HEK293T (cell line): ENCODE data around the gene KIAA1549.

Experiments
- CTCF ChIA-PET: fragments of 350-600 bp; formaldehyde crosslinking; extraction: SDS; loops from one replicate; lab custom pipeline; 2021; ENCODE audit warnings: antibody characterized with exemption, inconsistent platforms; lab: Yijun Ruan, JAX
- POLR2A ChIA-PET: fragments of 350-600 bp; formaldehyde crosslinking; extraction: SDS; loops from one replicate; lab custom pipeline; 2020; ENCODE audit warnings: antibody characterized with exemption, inconsistent platforms; lab: Yijun Ruan, JAX
- DNase-seq: peaks from one replicate; pipeline ENCODE4 v3.0.0; 2012; ENCODE audit warnings: mixed read lengths; ENCODE audit errors: extremely low spot score
- ARNT ChIP-seq: fragments of 450-650 bp; IDR thresholded peaks from 2 replicates; pipeline ENCODE4 v1.6.1; 2017; ENCODE audit warnings: mild to moderate bottlenecking
- BHLHE40 ChIP-seq: fragments of 450-650 bp; IDR thresholded peaks from 2 replicates; pipeline ENCODE4 v1.6.1; 2016; ENCODE audit warnings: mild to moderate bottlenecking, moderate library complexity, borderline replicate concordance
- CTBP1 ChIP-seq: fragments of 450-650 bp; IDR thresholded peaks from 2 replicates; pipeline ENCODE4 v1.6.1; 2016; ENCODE audit warnings: borderline replicate concordance
- ELF4 ChIP-seq: fragments of 450-650 bp; IDR thresholded peaks from 2 replicates; pipeline ENCODE4 v1.6.1; 2017; ENCODE audit warnings: antibody characterized with exemption
- FOXA1 ChIP-seq: fragments of 450-650 bp; IDR thresholded peaks from 2 replicates; pipeline ENCODE4 v1.6.1; 2016; ENCODE audit warnings: mild to moderate bottlenecking
- FOXK2 ChIP-seq: fragments of 450-650 bp; IDR thresholded peaks from 2 replicates; pipeline ENCODE4 v1.6.1; 2016; ENCODE audit warnings: mild to moderate bottlenecking
- FOXM1 ChIP-seq: fragments of 450-650 bp; IDR thresholded peaks from 2 replicates; pipeline ENCODE4 v1.6.1; 2017; ENCODE audit warnings: mild to moderate bottlenecking, borderline replicate concordance
- HDGF ChIP-seq: fragments of 450-650 bp; IDR thresholded peaks from 2 replicates; pipeline ENCODE4 v1.6.1; 2017; ENCODE audit warnings: antibody characterized with exemption, borderline replicate concordance
- L3MBTL2 ChIP-seq: fragments of 450-650 bp; conservative IDR thresholded peaks from 2 replicates; pipeline ENCODE4 v1.6.1; 2016; ENCODE audit warnings: mild to moderate bottlenecking
- LEF1 ChIP-seq: fragments of 450-650 bp; IDR thresholded peaks from 2 replicates; pipeline ENCODE4 v1.6.1; 2017; ENCODE audit warnings: mild to moderate bottlenecking, borderline replicate concordance
- NFRKB ChIP-seq: fragments of 450-650 bp; IDR thresholded peaks from 2 replicates; pipeline ENCODE4 v1.6.1; 2016; ENCODE audit warnings: mild to moderate bottlenecking, moderate library complexity
- SP1 ChIP-seq: fragments of 450-650 bp; IDR thresholded peaks from 2 replicates; pipeline ENCODE4 v1.6.1; 2017
- SUZ12 ChIP-seq: fragments of 450-650 bp; IDR thresholded peaks from 2 replicates; pipeline ENCODE4 v1.6.1; 2016; ENCODE audit warnings: mild to moderate bottlenecking
- TARDBP ChIP-seq: fragments of 450-650 bp; IDR thresholded peaks from 2 replicates; pipeline ENCODE4 v1.6.1; 2016
- ZNF384 ChIP-seq: fragments of 450-650 bp; IDR thresholded peaks from 2 replicates; pipeline ENCODE4 v1.6.1; 2016
- TF ChIP-seq, protein P1 (sequence below): fragments of 450-650 bp; IDR thresholded peaks from 2 replicates; pipeline ENCODE4 v1.6.1; 2016

Gene KIAA1549

DNA sequence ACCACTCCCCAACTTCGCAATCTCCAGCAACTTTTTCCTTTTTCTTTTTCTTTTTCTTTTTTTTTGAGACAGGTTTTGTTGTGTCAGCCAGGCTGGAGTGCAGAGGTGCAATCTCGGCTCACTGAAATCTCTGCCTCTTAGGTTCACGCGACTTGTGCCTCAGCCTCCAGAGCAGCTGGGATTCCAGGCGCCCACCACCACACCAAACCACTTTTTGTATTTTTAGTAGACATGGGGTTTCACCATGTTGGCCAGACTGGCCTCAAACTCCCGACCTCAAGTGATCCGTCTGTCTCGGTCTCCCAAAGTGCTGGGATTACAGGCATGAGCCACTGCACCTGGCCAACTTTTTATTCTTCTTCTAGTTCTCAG lies 55.0 kb downstream of the KIAA1549 start:
- ChIA-PET POLR2A (no interaction called here), CTCF (no interaction called here)
- DNase-seq = no peak
- TF ChIP-seq BHLHE40 (no peak), HDGF (no peak), SP1 (no peak), ARNT (no peak), TARDBP (no peak)

- POLR2A ChIA-PET = no interaction called here
- TF ChIP-seq HDGF (no peak), LEF1 (no peak), FOXA1 (no peak), L3MBTL2 (no peak), SP1 (no peak), NFRKB (no peak), BHLHE40 (no peak), ARNT (no peak), TARDBP (no peak), FOXM1 (no peak), SUZ12 (no peak), ZNF384 (no peak), CTBP1 (no peak), FOXK2 (no peak)
- CTCF ChIA-PET = interaction anchor here (0.5 to 1.7 kb wide), 3 partner anchors 10 to 240 kb away, joined by 3 to 4 read pairs (median 4); no protein-coding TSS in a partner anchor
- DNase-seq = no peak
These were observed 56.5 kb downstream of the KIAA1549 start for GRCh38 chr7:138924501-138925225.

- CTCF ChIA-PET = no interaction called here
- POLR2A ChIA-PET = no interaction called here
- no peak for DNase-seq
- no peak for TF ChIP-seq FOXM1
- TF ChIP-seq ZNF384 = no peak
- TF ChIP-seq FOXK2 = no peak
- no peak for TF ChIP-seq BHLHE40
These were observed 59.9 kb downstream of the KIAA1549 start for GRCh38 chr7:138921277-138921676.

GRCh38 chr7:138919911-138920310 lies 61.3 kb downstream of the KIAA1549 start:
- CTCF ChIA-PET = interaction anchor here (0.6 to 1.3 kb wide), 2 partner anchors 155 to 194 kb away, joined by 3 to 5 read pairs; no protein-coding TSS in a partner anchor
- no peak for TF ChIP-seq SUZ12
- TF ChIP-seq NFRKB = no peak
- TF ChIP-seq, protein P1, sequence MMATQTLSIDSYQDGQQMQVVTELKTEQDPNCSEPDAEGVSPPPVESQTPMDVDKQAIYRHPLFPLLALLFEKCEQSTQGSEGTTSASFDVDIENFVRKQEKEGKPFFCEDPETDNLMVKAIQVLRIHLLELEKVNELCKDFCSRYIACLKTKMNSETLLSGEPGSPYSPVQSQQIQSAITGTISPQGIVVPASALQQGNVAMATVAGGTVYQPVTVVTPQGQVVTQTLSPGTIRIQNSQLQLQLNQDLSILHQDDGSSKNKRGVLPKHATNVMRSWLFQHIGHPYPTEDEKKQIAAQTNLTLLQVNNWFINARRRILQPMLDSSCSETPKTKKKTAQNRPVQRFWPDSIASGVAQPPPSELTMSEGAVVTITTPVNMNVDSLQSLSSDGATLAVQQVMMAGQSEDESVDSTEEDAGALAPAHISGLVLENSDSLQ = no peak
- TF ChIP-seq SP1 = no peak
- no peak for TF ChIP-seq ARNT
- no peak for TF ChIP-seq LEF1
- no peak for TF ChIP-seq FOXA1
- no peak for TF ChIP-seq BHLHE40
- TF ChIP-seq ELF4 = no peak
- TF ChIP-seq FOXK2 = no peak
- no peak for TF ChIP-seq CTBP1
- TF ChIP-seq L3MBTL2 = no peak
- TF ChIP-seq ZNF384 = no peak
- no peak for TF ChIP-seq HDGF
- no peak for TF ChIP-seq TARDBP
- no peak for TF ChIP-seq FOXM1
- POLR2A ChIA-PET = no interaction called here
- DNase-seq = no peak

DNA sequence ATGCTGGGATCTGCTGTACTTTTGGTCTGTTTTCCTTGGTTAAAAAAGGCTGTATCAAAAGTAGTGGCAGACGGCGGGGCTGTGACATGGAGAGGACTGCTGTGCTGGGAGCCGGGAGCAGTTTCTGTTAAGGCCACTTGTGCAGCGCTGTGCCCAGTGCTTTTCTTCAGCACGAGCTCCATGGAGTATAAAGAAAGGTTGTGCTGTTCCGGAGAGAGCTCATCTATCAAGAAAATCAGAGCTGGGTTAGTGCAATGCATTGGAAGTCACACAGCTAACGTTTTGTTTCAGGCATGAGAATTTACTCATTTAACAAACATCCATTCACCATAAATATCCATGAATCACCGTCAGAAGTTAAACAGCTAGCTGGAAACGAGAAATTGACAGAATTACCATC lies 62.0 kb downstream of the KIAA1549 start:
- ChIA-PET CTCF (interaction anchor here (1.3 kb wide), 1 partner anchor 155 kb away, joined by 5 read pairs; no protein-coding TSS in a partner anchor), POLR2A (no interaction called here)
- TF ChIP-seq ZNF384 (no peak), NFRKB (no peak), ELF4 (no peak), FOXA1 (no peak), FOXK2 (no peak), L3MBTL2 (no peak), CTBP1 (no peak), BHLHE40 (no peak), TARDBP (no peak)
- TF ChIP-seq, protein P1 = no peak
- no peak for DNase-seq

- POLR2A ChIA-PET = no interaction called here
- no peak for DNase-seq
- no peak for TF ChIP-seq CTBP1
- TF ChIP-seq L3MBTL2 = no peak
- no peak for TF ChIP-seq HDGF
- TF ChIP-seq ZNF384 = no peak
- no peak for TF ChIP-seq TARDBP
- no peak for TF ChIP-seq NFRKB
- TF ChIP-seq ELF4 = no peak
- CTCF ChIA-PET = no interaction called here
These were observed 62.4 kb downstream of the KIAA1549 start for GRCh38 chr7:138918756-138919155.

GRCh38 chr7:138918176-138918575 lies 63.0 kb downstream of the KIAA1549 start:
- no peak for TF ChIP-seq BHLHE40
- TF ChIP-seq HDGF = no peak
- TF ChIP-seq SUZ12 = no peak
- TF ChIP-seq NFRKB = no peak
- TF ChIP-seq LEF1 = no peak
- TF ChIP-seq ZNF384 = no peak
- TF ChIP-seq ELF4 = no peak
- TF ChIP-seq, protein P1 = no peak
- TF ChIP-seq FOXK2 = no peak
- TF ChIP-seq TARDBP = no peak
- TF ChIP-seq L3MBTL2 = no peak
- no peak for TF ChIP-seq SP1
- TF ChIP-seq CTBP1 = no peak
- no peak for TF ChIP-seq FOXA1
- no peak for TF ChIP-seq ARNT
- no peak for TF ChIP-seq FOXM1
- CTCF ChIA-PET = no interaction called here
- POLR2A ChIA-PET = no interaction called here
- no peak for DNase-seq
